Upper lobe of right lung (tissue), 1 donor: Measurements from ENCODE around the gene FMN1. TPM values are rescaled to one million over a fixed set of nuclear protein-coding genes. Genes with fewer than 3 reads are reported as not detected.

ENCODE experiments used
- ATAC-seq: fragments of 200-7000 bp; cut with Tn5 transposase; one replicate; pipeline ENCODE4 v1.9.1; 2020; ENCODE audit warnings: mild to moderate bottlenecking, moderate library complexity
- DNase-seq: peaks from one replicate; pipeline ENCODE4 v3.0.0-alpha.2; 2020
- H3K27ac ChIP-seq: fragments of 200-600 bp; one replicate; pipeline ENCODE4 v1.8.0; 2022
- H3K27me3 ChIP-seq: fragments of 200-600 bp; one replicate; pipeline ENCODE4 v1.8.0; 2022; ENCODE audit warnings: mild to moderate bottlenecking
- H3K36me3 ChIP-seq: fragments of 200-600 bp; one replicate; pipeline ENCODE4 v1.8.0; 2022
- H3K4me1 ChIP-seq: fragments of 200-600 bp; one replicate; pipeline ENCODE4 v1.8.0; 2022
- H3K4me3 ChIP-seq: fragments of 200-600 bp; one replicate; pipeline ENCODE4 v1.8.0; 2022; ENCODE audit warnings: mild to moderate bottlenecking
- H3K9me3 ChIP-seq: fragments of 200-600 bp; one replicate; pipeline ENCODE4 v1.8.0; 2022
- CTCF ChIP-seq: fragments of 200-600 bp; IDR thresholded peaks from one replicate; pipeline ENCODE4 v1.8.0; 2022; ENCODE audit warnings: antibody characterized with exemption
- intact Hi-C: fragments of 100-400 bp; cut with DNase I; formaldehyde crosslinking; loops from one replicate; pipeline ENCODE4 v1.11.0; 2022
- total RNA-seq: library from RNA; stranded (reverse); fragmentation: NEBNext Ultra II Directional; extraction: Animal tissue kit (Norgen Biotek cat#: 25700); gene quantifications from one replicate; pipeline ENCODE4 v1.2.1, GENCODE V29; 2021
- donor health status: DM: no; HTN: yes; CAD: no; lungs with severe emphysema.

FMN1 gene
- total RNA-seq, 1 donor from 2014 or later, result 33.5 TPM

- Histone ChIP-seq H3K9me3 (no peaks in the 10 kb centered on the region), H3K4me3 (no peak overlapping the region), H3K4me1 (no peaks in the 10 kb centered on the region), H3K27ac (no peak overlapping the region), H3K27me3 (no peaks in the 10 kb centered on the region), H3K36me3 (no peaks in the 10 kb centered on the region)
- intact Hi-C loops, result no loop called here
- no peak for TF ChIP-seq CTCF
- no peak for DNase-seq
- no peak for ATAC-seq
These were observed 454.9 kb downstream of the FMN1 start for GRCh38 chr15:32739522-32740063.

GRCh38 chr15:32738666-32739065, 455.8 kb downstream of the FMN1 start:
- Histone ChIP-seq H3K27ac (no peak overlapping the region), H3K4me3 (no peak overlapping the region), H3K4me1 (no peaks in the 10 kb centered on the region), H3K9me3 (no peaks in the 10 kb centered on the region), H3K36me3 (no peaks in the 10 kb centered on the region), H3K27me3 (no peaks in the 10 kb centered on the region)
- intact Hi-C loops, result no loop called here
- no peak for TF ChIP-seq CTCF
- DNase-seq (no peak), ATAC-seq (no peak)

- no peaks in the 10 kb centered on the region for H3K27me3 ChIP-seq
- no peak overlapping the region for H3K4me3 ChIP-seq
- ATAC-seq, result no peak
- no peak for DNase-seq
- H3K36me3 ChIP-seq, result no peaks in the 10 kb centered on the region
- H3K9me3 ChIP-seq, result no peaks in the 10 kb centered on the region
- H3K4me1 ChIP-seq, result no peaks in the 10 kb centered on the region
- intact Hi-C loops, result no loop called here
- TF ChIP-seq CTCF, result no peak
- no peak overlapping the region for H3K27ac ChIP-seq
These were observed 457.2 kb downstream of the FMN1 start for GRCh38 chr15:32737304-32737703.

- no peak for TF ChIP-seq CTCF
- intact Hi-C loops, result no loop called here
- Histone ChIP-seq H3K4me1 (no peaks in the 10 kb centered on the region), H3K4me3 (no peak overlapping the region), H3K27ac (no peak overlapping the region), H3K27me3 (no peaks in the 10 kb centered on the region), H3K9me3 (no peaks in the 10 kb centered on the region), H3K36me3 (no peaks in the 10 kb centered on the region)
- no peak for ATAC-seq
- DNase-seq, result no peak
These were observed 457.8 kb downstream of the FMN1 start for GRCh38 chr15:32736701-32737061.

- Histone ChIP-seq H3K4me3 (no peak overlapping the region), H3K27ac (no peak overlapping the region), H3K9me3 (no peaks in the 10 kb centered on the region), H3K36me3 (no peaks in the 10 kb centered on the region), H3K27me3 (no peaks in the 10 kb centered on the region), H3K4me1 (no peaks in the 10 kb centered on the region)
- intact Hi-C loops, result no loop called here
- TF ChIP-seq CTCF, result no peak
- ATAC-seq (no peak), DNase-seq (no peak)
These were observed 458.4 kb downstream of the FMN1 start for GRCh38 chr15:32735989-32736700.
